ENCODE results near the gene MCAM.
A peak's percentile ranks its signal among the peaks of the same experiment; 100 is the strongest.

MCAM gene

GRCh38 chr11:119345685-119346084 lies 28.8 kb upstream of the MCAM start:
- no peak for DNase-seq (ENCODE audit: low read depth in 2 of 2)

GRCh38 chr11:119344291-119345010 lies 27.5 kb upstream of the MCAM start:
- no peak for DNase-seq (ENCODE audit: low read depth in 2 of 2)

- no peak for DNase-seq (ENCODE audit: low read depth in 2 of 2)
Measured at GRCh38 chr11:119343726-119344125, 26.8 kb upstream of the MCAM start.

GRCh38 chr11:119342362-119343130 lies 25.6 kb upstream of the MCAM start:
- no peak for DNase-seq (ENCODE audit: low read depth in 2 of 2)

GRCh38 chr11:119342023-119342300 lies 25.0 kb upstream of the MCAM start:
- no peak for DNase-seq (ENCODE audit: low read depth in 2 of 2)

DNA sequence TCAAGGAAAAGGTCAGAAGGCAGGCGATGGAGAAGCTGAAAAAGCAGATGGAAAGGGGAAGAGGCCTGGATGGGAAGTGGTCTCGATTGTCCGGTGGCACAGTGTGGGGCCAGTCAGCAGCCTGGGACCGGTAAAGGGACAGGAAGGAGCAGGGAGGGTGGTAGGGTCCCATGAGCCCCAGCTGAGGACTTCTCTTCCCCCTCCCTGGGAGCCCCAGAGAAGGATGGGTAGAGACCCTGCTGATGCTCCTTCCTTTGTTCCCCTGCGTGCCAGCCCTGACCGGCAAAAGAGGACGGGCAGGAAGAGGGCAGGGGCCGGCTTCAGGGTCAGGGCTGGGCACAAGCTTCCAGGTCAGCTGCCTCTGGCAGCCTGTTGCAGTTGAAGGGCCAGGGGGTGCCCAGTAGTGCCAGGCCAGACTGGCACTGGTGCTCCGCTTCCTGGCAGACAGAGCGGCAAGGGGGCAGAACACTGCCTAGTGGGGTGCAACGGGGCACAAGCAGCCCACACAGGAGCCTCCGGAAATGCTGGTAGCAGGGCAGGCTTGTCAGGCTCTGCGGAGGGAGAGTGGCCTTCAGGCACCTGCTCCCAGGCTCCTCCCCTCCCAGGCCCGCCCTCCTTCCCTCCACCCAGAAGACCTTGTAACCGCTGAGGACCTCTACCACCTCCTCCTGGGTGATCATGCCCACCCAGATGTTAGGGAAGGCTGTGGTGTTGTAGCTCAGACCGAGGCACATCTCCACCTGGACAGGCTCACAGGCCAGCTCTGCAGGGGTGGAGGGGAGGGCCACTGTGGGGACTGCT lies 24.5 kb upstream of the MCAM start:
- DNase-seq (ENCODE audit: low read depth in 2 of 2): no peak

GRCh38 chr11:119340335-119341221 lies 23.6 kb upstream of the MCAM start, which contains the start of gene C1QTNF5:
TSS of gene C1QTNF5 (minus strand) at chr11:119340883. CDS start at chr11:119340397, 486 bp downstream.
- DNase-seq (ENCODE audit: low read depth in 2 of 2): no peak

DNA sequence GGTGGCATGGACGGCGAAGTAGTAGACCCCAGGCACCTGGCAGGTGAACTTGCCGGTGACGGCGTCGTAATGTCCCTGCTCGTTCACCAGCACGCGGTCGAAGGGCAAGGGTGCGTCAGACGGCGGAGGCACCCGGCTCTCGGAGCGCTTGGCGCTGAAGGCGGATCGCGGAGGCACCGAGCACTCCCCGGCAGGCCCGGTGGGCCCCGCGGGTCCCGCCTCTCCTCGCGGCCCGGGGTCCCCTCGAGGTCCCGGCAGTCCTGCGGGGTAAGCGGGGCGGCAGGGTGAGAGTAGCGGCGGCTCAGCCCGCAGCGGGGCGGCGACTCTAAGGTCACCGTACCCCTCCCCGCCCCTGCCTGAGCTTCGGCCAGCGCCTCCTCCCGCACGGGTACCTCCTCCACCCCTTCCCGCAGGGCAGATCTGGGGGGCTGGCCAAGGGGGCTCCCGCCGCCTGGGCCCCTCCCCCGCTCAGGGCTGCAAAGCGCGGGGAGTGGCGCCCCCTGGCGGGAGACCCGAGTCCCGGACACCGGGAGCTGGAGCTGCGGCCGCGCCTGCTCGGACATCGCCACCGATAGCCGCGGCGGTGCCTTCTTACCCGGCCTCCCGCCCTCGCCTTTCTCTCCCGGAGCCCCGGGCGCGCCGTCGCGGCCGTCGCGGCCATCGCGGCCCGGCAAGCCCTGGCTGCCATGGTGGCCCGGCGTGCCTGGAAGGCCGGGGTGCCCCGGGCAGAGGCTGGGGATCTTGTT lies 22.8 kb upstream of the MCAM start:
- no peak for DNase-seq (ENCODE audit: low read depth in 2 of 2)

GRCh38 chr11:119338965-119339588 lies 22.1 kb upstream of the MCAM start:
- DNase-seq (ENCODE audit: low read depth in 2 of 2): no peak

DNA sequence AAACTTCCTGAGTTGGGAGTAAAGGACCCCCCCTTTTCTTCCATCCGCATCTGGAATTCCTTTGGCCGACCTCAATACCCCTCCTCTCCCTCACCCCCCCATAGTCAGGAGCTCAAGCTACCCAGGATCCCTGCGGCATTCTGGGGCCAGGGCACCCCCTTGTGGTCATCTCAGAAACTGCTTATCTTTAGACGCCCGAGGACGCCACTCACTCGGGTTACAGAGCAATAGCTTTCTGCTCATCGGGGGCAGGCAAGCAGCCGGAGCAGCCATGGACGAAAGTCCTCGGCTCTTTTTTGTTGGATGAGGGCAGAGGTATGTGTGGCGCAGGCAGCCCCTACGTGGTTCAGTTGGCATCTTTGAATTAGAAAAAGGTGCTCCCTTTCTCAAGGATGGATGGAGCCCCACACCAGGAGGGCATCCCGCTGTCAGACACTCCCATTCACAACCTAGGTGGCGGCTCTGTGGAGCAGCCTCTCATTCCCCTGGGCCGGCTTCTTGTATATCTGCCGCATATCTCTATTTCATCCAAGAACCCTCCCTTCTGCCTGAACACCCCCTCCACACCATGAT lies 21.5 kb upstream of the MCAM start:
- DNase-seq (ENCODE audit: low read depth in 2 of 2): peak in 1 of 2 donors; percentile 36

GRCh38 chr11:119337581-119338317 lies 20.8 kb upstream of the MCAM start:
- DNase-seq (ENCODE audit: low read depth in 2 of 2): no peak

GRCh38 chr11:119336744-119337469 lies 20.0 kb upstream of the MCAM start:
- no peak for DNase-seq (ENCODE audit: low read depth in 2 of 2)

- no peak for DNase-seq (ENCODE audit: low read depth in 2 of 2)
Measured at GRCh38 chr11:119335655-119336543, 19.0 kb upstream of the MCAM start.

DNA sequence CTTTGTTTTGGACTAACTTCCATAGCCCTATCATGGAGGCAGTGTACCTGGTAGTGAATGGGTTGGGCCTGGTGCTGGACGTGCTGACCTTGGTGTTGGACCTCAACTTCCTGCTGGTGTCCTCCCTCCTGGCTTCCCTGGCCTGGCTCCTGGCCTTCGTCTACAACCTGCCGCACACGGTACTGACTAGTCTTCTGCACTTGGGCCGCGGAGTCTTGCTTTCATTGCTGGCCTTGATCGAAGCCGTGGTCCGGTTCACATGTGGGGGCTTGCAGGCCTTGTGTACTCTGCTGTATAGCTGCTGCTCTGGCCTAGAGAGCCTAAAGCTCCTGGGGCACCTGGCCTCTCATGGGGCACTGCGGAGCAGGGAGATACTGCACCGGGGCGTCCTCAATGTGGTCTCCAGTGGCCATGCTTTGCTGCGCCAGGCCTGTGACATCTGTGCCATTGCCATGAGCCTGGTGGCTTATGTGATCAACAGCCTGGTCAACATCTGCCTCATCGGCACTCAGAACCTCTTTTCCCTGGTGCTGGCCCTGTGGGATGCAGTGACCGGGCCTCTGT lies 18.2 kb upstream of the MCAM start:
- no peak for DNase-seq (ENCODE audit: low read depth in 2 of 2)

DNA sequence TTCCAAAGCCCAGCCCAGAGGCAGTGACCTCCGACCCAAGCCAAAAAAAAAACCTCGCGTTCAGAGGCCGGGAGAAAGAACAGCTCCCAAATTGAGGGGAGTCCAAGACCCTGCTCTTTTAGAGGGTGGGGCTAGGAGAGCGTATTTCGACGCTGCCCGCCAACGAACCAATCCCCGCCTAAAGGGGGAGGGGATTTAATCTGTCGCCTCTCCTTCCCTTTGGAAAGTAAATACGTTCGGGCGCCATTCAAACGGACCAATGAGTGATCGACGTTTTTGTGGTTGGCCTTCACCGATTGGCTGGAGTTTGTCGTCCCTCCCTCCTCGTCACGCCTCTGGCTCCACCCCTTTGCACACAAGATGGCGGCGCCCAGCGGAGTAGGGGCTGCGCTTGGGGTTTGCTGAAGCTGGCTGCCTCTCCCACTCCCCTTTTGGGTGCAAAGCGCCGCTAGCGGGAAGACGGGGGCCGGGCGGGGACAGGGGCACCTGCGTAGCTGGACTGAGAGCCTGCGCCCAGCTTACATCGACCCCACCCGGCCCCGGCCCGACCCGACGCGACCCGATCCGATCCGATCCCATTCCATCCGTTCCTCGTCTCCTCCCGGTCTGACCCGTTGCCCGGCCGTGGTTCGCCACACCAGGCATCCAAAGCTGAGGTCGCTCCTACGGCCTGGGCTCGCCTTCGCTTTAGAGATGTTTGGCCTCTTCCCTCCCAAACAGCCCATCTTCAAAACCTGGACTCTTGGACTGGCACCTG lies 17.4 kb upstream of the MCAM start, which contains the start of gene RNF26:
Gene RNF26 (plus strand): TSS at position 354 of the 757 bp plus-strand sequence. CDS start 596 bp downstream, outside the sequence.
- peak; percentile 87 to 92 for DNase-seq (ENCODE audit: low read depth in 2 of 2)

DNA sequence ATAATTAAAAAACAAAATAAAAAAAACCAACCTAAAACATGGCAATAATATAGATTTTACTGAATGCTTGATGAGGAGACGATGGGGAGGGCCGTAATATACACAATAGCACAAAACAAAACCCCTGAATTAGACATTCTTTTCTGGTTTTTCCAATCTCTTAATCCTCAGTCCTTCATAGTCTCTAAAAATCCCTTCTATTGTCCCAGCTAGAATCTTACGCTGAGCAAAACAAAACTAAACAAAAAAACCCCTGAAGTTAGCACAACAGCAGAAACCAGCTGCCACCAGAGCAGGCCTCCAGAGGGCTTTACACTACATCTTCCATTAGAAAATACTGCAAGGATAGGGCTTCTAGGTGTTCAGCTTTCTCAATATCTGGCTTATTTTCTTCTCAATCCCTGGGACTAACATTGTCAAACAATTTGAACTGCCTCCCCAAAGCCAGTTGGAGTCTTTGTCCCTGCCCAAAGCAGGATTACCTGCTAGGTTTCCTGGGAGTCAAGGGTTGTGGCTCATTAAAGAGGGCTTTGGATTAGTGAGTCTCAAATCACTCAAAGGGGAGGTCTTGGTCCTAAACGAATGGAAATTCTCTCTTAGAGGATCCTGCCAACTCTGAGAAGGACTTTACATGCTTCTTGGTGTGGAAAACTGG lies 15.3 kb upstream of the MCAM start:
- DNase-seq (ENCODE audit: low read depth in 2 of 2): no peak

Data from activated CD8-positive, alpha-beta memory T cell treated with anti-CD3 and anti-CD28 coated beads for 4 hours (primary cell).